Body of pancreas (tissue), 4 donors: ENCODE measurements around the gene APOB.

Experiments used
- POLR2A ChIP-seq, 3 donors: fragments of 450-650 bp; IDR thresholded peaks; one replicate each; pipeline ENCODE4 v1.6.1; 2016; ENCODE audit warnings: antibody characterized with exemption in 3 of 3, mild to moderate bottlenecking in 2 of 3
- TF ChIP-seq, protein P1 (sequence below), 7 experiments: fragments of 450-650 bp in 4 of 7; fragments of 200-600 bp in 3 of 7; sonication (generic) in 3 of 7; IDR thresholded peaks; one replicate each; pipeline ENCODE4 v1.5.1; 2016 to 2019; ENCODE audit warnings: antibody characterized with exemption in 7 of 7

DNA sequence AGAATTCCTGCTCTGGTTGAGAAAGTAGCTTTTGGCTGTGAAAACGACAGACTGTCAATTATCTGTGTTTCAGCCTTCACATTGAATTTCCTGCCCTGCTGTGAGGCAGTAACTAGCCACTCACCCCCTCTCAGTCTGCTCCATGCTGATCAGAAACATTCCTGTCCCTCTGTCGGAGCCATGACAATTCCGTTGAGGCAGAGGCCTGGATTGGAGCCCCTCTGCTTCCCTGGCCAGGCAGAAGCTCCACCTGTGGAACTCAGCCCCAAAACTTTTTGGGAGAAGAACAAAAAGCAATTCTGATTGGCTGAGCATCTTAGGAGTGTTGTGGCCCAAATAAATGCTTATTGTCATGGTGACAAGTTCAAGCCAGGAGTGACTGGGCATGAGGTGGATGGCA, 60.0 kb downstream of the APOB start:
- TF ChIP-seq, protein P1, sequence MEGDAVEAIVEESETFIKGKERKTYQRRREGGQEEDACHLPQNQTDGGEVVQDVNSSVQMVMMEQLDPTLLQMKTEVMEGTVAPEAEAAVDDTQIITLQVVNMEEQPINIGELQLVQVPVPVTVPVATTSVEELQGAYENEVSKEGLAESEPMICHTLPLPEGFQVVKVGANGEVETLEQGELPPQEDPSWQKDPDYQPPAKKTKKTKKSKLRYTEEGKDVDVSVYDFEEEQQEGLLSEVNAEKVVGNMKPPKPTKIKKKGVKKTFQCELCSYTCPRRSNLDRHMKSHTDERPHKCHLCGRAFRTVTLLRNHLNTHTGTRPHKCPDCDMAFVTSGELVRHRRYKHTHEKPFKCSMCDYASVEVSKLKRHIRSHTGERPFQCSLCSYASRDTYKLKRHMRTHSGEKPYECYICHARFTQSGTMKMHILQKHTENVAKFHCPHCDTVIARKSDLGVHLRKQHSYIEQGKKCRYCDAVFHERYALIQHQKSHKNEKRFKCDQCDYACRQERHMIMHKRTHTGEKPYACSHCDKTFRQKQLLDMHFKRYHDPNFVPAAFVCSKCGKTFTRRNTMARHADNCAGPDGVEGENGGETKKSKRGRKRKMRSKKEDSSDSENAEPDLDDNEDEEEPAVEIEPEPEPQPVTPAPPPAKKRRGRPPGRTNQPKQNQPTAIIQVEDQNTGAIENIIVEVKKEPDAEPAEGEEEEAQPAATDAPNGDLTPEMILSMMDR (IDR thresholded peaks at IDR 0.05) = no peak
- no peak for TF ChIP-seq POLR2A (IDR thresholded peaks at IDR 0.05)
